ENCODE data around the gene GPC5.

GPC5 gene

DNA sequence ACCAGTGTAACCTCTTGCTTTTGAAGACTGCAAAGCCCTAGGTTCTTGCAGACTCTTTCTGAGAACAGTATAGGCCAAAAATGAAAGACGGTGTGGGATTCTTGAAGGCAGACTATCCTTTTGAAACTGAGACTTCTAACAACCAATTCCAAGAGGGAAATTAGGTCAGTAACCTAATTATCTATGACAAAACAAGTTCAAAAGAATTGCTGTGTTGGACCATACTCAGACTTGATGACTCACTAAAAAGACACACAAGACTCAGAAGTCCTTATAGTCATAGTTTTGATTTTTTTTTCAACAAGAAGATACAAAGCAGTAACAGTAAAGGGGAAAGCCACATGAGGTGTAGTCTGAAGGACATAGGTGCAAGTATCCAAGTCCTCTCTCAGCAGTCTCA, 1204.1 kb downstream of the GPC5 start:
- no peak for DNase-seq (ENCODE audit: low spot score)

DNA sequence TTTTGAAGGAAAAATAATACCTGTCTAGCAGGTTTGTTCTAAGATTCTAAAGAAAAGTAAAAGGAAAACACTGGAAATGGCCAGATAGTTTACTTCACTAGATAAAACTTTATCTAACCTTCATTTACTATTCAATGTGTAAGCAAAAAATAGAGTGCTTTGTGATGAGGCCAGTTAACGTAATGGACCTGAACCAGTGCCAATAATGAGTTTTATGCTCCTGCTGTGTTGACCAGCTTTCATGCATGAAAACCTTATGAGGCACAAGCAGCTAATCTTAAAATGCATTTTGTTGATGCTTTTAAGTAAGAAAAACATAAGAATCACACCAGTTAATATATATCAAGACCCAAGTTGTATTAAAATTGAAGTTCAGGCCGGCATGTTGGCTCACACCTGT, 1211.0 kb downstream of the GPC5 start:
- no peak for DNase-seq (ENCODE audit: low spot score)
- TF ChIP-seq, protein P1, sequence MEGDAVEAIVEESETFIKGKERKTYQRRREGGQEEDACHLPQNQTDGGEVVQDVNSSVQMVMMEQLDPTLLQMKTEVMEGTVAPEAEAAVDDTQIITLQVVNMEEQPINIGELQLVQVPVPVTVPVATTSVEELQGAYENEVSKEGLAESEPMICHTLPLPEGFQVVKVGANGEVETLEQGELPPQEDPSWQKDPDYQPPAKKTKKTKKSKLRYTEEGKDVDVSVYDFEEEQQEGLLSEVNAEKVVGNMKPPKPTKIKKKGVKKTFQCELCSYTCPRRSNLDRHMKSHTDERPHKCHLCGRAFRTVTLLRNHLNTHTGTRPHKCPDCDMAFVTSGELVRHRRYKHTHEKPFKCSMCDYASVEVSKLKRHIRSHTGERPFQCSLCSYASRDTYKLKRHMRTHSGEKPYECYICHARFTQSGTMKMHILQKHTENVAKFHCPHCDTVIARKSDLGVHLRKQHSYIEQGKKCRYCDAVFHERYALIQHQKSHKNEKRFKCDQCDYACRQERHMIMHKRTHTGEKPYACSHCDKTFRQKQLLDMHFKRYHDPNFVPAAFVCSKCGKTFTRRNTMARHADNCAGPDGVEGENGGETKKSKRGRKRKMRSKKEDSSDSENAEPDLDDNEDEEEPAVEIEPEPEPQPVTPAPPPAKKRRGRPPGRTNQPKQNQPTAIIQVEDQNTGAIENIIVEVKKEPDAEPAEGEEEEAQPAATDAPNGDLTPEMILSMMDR (IDR thresholded peaks at IDR 0.05; ENCODE audit: extremely low read depth, missing control alignments), result no peak

More for the DNA sequence above, 1204.1 kb downstream of the GPC5 start:
- TF ChIP-seq, protein P1 (IDR thresholded peaks at IDR 0.05; ENCODE audit: extremely low read depth, missing control alignments), result no peak

DNA sequence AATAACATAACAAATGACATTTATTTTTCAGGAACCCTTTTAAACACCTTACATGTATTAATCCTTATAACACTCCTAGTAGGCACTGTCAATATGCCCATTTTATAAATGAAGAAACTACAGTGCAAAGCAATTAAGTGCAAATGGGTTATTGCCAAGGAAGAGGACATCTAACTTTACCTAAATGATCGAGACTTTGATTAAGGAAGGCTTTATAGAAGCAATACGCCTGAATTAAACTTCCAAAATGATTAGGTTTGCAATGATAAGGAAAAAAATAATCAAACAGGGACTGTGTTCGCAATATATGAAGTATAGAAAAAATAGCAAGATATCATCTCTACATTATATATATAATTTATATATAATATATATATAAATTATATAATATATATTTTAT, 1214.5 kb downstream of the GPC5 start:
- TF ChIP-seq, protein P1 (IDR thresholded peaks at IDR 0.05; ENCODE audit: extremely low read depth, missing control alignments), result no peak
- no peak for DNase-seq (ENCODE audit: low spot score)

DNA sequence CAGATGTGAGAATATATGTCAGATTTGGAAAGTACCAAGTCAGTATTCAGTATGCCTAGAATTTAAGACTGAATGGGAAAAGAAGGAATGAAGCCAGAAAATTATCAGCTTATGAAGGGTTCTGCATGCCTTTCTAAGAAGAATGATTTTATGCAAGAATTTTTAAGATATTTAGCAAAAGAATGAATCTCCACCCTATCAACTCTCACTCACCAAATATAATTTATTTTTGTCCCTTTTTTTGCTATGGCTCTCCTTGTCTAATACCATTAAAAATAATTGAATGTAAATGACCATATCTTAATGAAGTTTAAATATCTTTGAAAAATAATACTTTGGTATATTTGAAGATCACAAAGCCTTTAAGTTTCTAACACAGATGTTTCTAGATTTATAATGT, 1215.5 kb downstream of the GPC5 start:
- TF ChIP-seq, protein P1 (IDR thresholded peaks at IDR 0.05; ENCODE audit: extremely low read depth, missing control alignments), result no peak
- DNase-seq (ENCODE audit: low spot score), result no peak

DNA sequence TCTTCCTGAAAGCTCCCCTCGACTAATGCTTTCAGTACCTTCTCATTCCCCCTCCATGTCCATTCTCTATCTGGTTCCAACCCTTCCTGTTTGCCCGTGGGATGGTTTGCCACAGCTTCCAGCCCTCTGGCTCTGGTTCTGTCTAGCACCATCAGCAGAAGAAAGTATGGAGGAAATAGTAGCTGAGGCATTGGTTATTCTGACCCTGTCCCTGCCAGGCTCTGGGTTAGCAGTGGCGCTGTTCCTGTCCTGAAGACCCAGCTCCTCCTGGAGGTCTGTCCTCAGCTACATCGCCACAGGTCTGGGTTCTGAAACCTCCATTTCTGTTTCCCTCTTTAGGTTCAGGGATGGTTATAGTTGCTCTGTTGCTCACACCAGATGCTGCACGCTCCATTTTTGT, 1223.6 kb downstream of the GPC5 start:
- TF ChIP-seq, protein P1 (IDR thresholded peaks at IDR 0.05; ENCODE audit: extremely low read depth, missing control alignments), result no peak
- no peak for DNase-seq (ENCODE audit: low spot score)

DNA sequence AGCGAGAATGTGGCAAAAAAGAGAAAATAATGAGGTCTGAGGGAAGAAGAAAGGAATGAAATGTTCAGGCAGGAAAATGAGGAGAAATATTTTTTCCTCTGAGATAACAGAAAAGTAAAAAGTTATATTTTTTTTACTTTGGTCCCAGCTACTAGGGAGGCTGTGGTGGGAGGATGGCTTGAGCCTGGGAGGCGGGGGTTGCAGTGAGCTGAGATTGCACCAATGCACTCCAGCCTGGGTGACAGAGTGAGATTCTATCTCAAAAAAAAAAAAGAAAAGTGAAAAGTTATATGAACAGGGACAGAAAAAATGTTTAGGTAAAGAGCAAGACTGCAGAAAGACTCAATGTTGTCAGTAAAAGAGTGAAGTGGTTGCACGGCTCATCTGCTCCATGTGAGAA, 1224.5 kb downstream of the GPC5 start:
- no peak for DNase-seq (ENCODE audit: low spot score)
- TF ChIP-seq, protein P1 (IDR thresholded peaks at IDR 0.05; ENCODE audit: extremely low read depth, missing control alignments), result no peak

DNA sequence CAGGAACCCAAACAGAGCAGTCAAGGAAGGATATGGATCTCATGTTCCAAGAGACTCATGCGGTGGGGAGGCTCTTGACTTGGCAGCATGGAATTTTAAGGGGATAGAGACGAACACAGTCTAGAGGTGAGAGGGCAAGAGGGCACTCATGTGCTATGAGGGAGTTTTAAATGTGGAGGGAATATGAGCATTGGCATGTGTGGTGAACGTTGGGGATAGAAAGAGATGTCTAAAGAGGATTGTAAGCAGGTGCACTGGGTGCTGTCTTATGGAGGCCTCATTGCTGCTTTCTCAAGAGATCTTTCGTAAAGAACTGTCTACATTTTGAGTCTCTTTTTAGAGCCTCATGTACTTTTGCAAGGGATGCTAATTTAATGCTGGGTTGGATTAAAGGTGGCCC, 1227.9 kb downstream of the GPC5 start:
- no peak for DNase-seq (ENCODE audit: low spot score)
- TF ChIP-seq, protein P1 (IDR thresholded peaks at IDR 0.05; ENCODE audit: extremely low read depth, missing control alignments), result no peak

Data from GM20000 (cell line).